GM19468 (cell line): ENCODE data around the gene TSGA10.
"Not testable (repeated sequence)": the region's sequence is repeated elsewhere in the genome, so short reads cannot be mapped to it uniquely, and the experiment has no call there.

Experiments
- ATAC-seq: cut with Tn5 transposase; IDR thresholded peaks from one replicate; pipeline ENCODE4 v1.9.1; 2021; ENCODE audit warnings: mild to moderate bottlenecking, moderate library complexity, moderate number of reproducible peaks; ENCODE audit not compliant: unreplicated experiment; ENCODE audit errors: extremely low read depth

Gene TSGA10

DNA sequence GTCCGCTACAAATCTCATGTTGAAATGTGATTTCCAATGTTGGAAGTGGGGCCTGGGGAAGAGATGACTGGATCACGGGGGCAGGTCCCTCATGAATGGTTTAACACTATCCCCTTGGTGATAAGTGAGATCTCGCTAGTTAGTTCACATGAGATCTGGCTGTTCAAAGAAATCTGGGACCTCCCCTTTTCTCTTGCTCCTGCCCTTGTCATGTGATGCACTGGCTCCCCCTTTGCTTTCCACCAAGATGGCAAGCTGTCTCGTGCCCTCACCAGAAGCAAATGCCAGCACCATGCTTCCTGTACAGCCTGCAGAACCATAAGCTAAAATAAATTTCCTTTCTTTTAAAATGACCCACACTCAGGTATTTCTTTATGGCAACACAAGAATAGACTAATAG, 70.5 kb downstream of the TSGA10 start:
- no peak for ATAC-seq

DNA sequence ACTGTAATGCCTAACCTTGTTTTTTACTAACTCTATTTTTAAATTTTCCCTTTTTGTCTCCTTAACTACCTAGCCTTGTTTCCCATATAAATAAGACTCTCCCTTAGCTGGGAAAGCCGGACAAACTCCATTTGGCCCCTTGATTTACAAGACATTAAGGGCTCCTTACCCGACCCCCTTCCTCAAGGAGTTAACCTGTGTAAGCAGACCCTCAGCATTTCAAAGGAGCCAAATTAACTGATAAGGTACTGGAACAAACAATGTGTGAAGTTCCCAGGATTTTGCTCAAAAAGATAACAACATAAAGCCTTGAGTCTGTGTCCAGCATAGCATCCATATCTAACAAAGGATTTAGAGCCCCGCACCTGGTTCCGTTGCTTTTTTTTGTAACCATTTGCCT, 72.9 kb downstream of the TSGA10 start:
- no peak for ATAC-seq

DNA sequence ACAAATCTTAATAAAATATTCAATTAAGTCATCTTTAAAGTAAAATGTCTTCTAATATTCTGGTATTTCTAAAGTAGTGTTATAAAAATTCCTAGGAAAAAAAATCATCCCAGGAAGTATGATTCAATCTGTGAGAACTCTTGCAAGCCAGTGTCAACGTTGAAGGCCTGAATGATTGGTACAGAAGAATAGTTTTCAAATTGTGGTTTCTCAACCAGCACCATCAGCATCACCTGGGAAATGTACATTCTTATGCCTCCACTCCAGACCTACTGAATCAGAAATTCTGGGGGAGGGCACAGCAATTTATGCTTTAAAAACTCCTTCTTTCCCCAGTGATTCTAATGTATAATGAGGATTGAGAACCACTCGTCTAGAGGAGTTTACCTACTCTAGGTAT, 75.5 kb downstream of the TSGA10 start:
- no peak for ATAC-seq

DNA sequence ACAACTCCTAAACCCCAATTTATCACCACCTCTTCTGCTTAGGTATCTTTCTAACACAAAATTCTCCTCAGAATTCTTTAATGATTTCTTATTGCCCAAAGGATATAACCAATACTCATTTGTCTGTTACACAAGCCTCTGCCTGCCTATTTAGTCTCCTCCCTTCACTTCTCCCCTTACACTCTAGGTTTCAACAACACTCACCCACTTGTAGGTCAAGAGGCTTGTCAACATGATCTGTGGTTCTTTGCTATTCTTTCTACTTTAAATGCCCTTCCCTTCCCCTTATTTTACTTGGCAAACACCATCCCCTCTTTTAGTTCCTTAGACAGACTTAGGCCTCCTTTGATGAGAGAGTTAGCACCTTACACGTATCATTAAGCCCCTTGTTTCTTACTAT, 82.2 kb downstream of the TSGA10 start:
- no peak for ATAC-seq

DNA sequence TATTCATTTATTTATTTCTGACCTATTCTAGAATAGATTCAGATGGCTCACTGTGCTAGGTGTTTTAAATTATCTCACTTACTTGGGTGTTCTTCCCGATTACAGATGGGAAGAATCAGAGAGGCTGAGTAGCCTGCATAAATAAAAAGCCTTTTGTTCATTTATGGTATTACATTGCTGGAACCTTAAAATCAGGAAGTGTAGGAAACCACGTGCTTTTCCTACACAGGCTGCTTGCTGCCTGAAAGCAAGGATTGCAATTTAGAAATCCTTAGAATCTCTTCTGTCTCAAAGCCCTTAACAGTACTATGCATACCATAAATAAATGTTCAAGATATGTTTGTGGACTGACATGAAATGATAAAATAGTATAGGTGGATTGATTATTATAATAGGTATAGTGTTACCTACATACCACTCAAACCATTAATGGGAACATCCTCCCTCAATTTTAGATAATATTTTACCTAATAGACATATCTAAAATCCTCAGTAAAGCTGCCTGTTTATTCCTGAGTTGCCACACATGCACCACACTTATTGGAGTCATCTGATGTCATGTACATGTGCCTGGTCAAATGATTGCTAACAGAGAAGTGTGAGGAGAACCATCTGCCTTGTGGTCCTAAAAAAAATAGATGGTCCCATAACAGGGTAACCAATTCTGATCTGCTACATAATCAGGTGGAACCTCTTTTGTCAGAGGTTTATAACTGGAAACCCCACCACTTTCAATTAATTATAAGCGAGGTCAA, 86.7 kb downstream of the TSGA10 start:
- ATAC-seq, result no peak

DNA sequence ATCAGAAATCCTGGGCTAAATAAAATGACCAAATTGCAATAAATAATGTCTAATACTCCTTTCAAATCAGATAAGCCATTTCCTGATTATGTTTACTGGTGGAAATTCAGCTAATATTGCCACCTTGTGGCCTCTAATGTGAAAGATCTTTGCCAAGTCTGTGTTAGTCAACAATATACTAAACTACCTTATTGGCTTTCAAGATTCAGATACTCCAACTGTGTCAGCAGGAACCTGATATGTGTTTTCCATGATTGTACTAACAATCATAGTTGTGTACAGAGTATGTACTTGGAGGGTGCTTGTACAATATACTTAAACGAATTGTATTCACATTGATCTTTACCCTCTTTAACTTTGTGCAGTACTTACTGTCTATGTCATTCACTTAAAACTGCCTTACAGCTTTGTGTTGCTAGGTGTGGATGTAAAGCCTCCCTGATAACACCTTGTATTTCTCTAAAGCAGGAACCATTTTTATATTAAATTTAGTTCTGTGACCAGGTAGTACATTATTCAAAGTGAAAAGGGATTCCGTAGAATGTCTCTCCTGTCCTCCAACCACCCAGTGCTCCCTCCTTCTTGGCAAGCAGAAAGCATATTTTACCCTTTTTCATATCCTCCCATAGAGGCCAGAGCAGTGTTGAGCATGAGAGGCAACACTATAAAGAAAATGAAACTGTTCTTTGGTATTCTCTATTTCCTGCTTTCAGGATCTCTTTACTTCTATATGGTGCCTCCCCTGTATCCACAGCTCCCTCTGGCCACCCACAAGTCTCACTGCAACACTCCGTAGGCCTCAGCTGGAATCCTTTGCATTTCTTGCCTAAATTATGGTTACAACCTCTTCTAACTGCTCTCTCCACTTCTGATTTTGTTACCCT, 88.4 kb downstream of the TSGA10 start:
- peak; percentile 95 for ATAC-seq

DNA sequence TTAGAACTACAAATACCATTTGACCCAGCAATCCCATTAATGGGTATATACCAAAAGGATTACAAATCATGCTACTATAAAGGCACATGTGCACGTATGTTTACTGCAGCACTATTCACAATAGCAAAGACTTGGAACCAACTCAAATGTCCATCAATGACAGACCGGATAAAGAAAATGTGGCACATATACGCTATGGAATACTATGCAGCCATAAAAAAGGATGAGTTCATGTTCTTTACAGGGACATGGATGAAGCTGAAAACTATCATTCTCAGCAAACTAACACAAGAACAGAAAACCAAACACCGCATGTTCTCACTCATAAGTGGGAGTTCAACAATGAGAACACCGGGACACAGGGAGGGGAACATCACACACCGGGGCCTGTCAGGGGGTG, 105.6 kb downstream of the TSGA10 start:
- not testable (repeated sequence) for ATAC-seq

DNA sequence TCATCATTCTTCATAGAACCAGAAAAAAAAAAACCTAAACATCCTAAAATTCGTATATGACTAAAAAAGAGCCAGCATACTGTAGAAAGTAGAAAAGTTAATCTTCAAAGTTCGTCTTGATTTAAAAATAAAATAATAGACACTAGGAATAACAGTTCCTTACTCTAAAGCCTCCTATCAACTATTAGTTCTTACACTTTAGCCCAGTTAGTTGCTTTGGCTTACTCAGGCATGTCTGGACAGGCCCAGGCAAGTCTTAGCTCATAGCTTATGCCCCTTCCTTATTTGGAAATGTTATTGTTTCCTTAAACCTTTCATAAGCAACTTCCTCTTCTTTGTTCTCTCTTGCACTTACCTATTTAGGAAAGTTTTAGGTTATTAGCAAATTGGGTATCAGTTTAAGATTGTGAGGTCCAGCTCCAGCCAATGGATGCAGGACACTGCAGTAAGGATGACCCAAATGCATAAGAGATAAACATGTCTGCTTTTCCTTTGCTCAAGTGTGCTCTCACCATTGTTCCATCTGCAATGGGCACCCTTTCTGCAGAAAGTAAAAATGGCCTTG, 113.9 kb downstream of the TSGA10 start:
- not testable (repeated sequence) for ATAC-seq

DNA sequence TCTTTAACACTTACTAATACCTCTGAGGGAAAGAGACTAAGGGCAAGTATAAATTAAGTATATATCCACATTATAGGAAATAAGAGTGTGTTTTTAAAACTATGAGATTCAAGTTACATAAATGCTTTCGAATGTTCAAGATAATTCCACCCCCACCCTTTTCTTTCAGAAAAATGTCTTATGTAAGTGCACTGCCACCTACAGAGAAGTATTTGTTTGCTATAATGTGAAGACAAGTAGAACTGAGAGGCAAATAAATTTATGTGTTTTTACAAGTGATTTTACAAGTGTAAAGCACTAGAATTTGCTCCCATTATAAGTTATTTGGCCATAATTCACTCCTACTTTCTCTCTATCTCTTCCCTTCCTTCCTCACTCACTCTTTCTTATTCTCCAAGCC, 118.8 kb downstream of the TSGA10 start:
- no peak for ATAC-seq

DNA sequence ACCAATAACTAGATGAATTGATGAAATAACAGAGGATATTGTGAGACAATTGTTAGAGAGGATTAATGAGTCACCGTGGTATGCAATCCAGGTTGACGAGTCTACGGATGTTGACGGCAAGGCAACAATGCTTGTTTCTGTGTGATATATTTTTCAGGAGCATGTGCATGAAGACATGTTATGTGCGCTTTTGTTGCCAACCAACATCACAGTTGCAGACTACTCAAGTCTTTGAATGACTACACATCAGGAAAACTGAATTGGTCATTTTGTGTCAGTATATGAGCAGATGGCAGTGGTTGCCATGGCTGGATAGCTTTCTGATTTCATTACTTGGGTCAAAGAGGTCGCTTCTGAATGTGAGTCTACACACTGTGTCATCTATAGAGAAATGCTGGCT, 122.0 kb downstream of the TSGA10 start:
- no peak for ATAC-seq

DNA sequence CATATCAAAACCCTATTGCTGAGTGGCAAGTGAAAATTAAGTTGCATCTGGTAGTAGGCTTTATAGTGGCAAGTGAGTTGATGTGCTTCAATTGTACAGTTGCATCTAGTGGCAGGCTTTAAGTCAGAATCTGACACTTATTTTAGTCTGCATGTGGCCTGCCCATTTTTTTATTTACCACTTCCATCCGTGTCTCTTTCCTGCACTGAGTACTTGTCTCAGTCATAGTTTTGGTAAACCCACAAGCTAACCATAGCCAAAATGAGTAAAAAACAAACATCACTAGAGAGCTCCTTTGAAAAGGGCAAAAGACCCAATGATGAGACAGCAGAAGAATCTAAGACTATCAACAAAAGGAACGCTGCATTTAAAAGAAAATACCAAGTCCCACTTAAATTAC, 122.7 kb downstream of the TSGA10 start:
- no peak for ATAC-seq

DNA sequence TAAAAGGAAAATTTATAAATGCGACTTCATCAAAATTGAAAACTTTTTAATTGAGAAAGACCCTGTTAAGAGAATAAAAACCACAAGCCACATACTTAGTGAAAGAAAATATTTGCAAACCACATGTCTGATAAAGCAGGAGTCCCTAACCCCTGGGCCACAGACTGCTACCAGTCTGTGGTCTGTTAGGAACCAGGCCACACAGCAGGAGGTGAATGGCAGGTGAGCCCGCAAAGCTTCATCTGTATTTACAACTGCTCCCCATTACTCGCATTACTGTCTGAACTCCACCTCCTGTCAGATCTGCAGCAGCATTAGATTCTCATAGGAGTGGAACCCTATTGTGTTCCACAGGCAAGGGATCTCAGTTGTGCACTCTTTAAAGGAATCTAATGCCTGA, 123.3 kb downstream of the TSGA10 start:
- ATAC-seq, result no peak

DNA sequence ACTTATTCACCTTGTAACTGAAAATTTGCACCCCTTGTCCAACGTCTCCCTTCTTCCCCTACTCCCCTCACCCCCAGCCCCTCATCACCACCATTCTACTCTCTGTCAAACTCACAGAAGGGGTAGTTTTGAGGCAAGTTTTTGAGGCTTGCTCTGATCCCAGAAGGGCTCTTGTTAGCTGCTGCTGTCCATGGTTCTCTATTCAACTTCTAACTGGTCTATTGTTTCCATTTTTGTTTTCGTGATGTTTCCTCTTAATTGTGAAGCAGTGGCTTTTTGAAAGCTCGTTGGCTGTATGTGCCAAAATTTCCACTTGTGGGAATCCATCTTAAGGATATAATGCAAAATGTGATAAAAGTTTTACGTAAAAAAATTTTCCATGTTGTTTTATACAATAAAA, 126.2 kb downstream of the TSGA10 start:
- no peak for ATAC-seq

DNA sequence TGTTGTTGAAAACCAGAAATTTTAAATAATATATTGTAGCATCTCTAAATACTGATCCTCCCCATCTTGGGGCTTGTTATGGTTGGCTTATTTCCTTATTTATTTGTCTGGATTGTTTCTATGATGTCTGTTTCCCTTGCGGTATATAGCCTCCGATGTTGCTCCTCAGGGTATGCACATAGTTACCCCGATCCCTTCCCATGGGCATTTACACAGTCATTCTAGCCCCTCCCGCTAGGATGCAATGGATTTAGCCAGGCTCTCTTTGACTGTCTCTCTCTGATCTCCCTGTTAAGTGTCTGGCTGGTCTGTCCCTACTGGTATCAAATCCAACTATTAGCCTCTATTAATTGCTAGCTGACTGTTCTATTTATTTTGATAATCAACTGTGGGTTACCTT, 126.9 kb downstream of the TSGA10 start:
- ATAC-seq, result no peak

DNA sequence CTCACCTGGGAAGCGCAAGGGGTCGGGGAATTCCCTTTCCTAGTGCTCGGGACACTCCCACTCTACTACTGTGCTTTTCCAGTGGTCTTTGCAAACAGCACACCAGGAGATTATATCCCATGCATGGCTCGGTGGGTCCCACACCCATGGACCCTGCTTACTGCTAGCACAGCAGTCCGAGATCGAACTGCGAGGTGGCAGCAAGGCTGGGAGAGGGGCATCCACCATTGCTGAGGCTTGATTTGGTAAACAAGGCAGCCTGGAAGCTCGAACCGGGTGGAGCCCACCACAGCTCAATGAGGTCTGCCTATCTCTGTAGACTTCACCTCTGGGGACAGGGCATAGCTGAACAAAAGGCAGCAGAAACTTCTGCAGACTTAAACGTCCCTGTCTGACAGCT, 154.0 kb downstream of the TSGA10 start:
- ATAC-seq, result no peak

DNA sequence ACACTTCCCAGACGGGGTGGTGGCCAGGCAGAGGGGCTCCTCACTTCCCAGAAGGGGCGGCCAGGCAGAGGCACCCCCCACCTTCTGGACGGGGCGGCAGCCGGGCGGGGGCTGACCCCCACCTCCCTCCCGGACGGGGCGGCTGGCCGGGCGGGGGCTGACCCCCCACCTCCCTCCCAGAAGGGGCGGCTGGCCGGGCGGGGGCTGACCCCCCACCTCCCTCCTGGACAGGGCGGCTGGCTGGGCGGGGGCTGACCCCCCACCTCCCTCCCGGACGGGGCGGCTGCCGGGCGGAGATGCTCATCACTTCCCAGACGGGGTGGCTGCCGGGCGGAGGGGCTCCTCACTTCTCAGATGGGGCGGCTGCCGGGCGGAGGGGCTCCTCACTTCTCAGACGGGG, 166.0 kb downstream of the TSGA10 start:
- not testable (repeated sequence) for ATAC-seq

DNA sequence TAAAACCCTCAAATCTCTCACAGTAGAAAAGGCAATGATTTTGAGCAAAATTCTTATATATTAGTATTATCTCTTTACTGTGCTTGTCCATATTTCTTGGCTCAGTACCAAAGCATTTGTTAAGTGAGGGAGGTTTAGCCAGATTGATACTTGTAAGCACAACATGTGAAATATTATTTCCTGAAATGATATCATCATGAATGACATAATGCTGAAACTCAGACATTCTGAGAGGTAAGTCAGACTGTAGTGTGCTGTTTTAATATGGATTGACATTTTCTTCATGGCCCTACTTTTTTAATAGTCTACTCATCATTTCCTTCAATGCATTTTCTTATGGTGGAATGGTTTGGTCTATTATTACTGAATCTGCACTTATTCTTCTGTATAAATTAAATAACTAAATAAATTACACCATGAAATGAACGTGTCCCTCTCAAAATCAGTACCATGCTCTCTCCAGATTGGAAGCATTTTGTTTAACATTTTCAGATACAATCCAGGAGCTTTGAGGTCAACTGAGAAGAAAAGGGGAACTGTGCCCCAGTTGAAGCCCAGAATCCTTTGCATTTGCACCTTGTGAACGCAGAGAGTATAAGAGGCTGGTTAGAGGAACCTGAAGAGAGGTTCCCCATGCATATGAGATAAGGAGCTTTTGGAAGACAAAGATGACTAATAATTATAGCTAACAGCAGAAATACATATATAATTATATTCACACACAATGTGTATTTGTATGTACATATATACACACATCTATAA, 168.7 kb downstream of the TSGA10 start:
- no peak for ATAC-seq

DNA sequence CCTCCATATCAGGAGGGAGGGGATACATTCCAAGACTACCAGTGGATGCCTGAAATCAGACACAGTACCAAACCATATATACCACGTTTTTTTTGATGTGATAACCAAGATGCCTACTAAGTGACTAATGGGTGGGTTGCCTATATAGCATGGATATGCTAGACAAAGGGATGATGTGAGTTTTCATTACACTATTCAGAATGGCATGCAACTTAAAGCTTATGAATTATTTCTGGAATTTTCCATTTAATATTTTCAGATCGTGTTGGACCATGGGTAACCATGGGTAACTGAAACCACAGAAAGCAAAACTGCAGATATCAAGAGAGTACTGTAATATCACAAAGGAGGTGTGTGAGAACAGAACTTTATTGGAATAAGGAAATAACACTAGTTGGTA, 179.1 kb downstream of the TSGA10 start:
- ATAC-seq, result no peak

DNA sequence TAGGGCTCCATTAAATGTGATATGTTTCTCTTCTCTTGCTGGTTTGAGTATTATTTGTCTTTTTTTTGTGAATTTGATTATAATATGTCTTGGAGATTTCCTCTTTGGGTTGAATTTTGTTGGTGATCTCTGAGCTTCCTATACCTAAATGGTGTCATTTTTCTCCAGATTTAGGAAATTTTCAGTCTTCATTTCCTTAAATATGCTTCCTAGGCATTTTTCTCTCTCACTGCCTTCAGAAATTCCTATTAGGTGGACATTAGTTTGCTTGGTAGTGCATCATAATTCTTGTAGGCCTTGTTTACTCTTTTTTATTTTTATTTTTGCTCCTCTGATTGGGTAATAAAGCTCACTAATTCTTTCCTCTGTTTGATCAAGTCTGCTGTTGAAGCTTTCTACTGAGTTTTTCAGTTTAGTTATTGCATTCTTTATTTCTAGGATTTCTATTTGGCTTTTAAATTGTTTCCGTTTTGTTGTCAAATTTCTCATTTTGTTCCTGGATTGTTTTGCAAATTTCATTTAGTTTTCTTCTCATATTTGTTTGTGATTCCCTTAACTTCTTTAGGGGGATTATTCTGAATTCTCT, 182.1 kb downstream of the TSGA10 start:
- ATAC-seq, result no peak

DNA sequence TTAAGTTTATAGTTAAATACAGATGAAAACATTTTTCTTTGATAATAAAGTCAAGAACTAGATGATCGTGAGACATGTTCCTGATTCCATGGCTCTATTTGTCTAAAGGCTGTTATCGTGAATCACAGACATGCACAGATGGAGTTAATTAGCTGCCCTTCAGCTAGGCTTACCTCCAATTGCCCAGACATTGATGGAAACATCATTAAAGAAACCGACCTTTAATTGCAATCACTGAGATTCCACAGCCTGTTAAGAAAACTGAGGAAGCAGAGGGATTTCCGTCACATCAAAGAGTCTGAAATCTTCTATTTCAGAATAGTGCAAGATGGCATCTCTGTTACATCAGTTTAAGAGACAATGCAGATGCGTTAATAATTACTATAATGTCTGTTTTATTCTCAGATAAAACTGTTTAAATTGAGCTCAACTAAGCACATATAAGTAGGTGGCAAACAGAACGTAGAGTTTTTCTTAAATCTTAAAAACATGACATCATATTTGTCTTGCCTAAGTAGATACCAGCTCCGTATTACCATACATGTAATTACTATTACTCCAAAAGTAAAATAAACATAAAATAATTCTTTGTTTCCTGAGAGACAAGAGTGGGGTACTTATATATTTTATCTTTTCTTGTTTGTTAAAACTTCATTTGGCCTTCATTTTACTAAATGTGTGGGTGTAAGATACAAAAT, 194.8 kb downstream of the TSGA10 start:
- ATAC-seq, result no peak
